Breast epithelium (tissue), 3 donors: ENCODE results near the gene ARL5C.

Experiments
- CTCF ChIP-seq, 3 donors: fragments of 450-650 bp; IDR thresholded peaks; one replicate each; pipeline ENCODE4 v1.5.1; 2016 to 2017; ENCODE audit warnings: antibody characterized with exemption in 3 of 3, mild to moderate bottlenecking in 3 of 3, moderate library complexity in 3 of 3
- POLR2A ChIP-seq: fragments of 450-650 bp; IDR thresholded peaks from one replicate; pipeline ENCODE4 v1.6.1; 2016; ENCODE audit warnings: antibody characterized with exemption, mild to moderate bottlenecking, moderate library complexity
- POLR2AphosphoS5 ChIP-seq, 3 donors: sonication (generic); formaldehyde crosslinking; IDR thresholded peaks; one replicate each; pipeline ENCODE4 v1.6.1; 2017; ENCODE audit warnings: antibody characterized with exemption in 3 of 3

GRCh38 chr17:39116224-39116623 lies 49.7 kb downstream of the ARL5C start:
- TF ChIP-seq CTCF (IDR thresholded peaks at IDR 0.05) (no peak), POLR2A (no peak), POLR2AphosphoS5 (IDR thresholded peaks at IDR 0.05) (no peak)
